Measurements from ENCODE around the gene CXorf58.
A peak's percentile ranks its signal among the peaks of the same experiment; 100 is the strongest.
"Not testable (repeated sequence)": the region's sequence is repeated elsewhere in the genome, so short reads cannot be mapped to it uniquely, and the experiment has no call there.

CXorf58 gene

GRCh38 chrX:23907498-23908218 is at the start of gene CXorf58, which contains the start of gene APOO:
TSS of gene CXorf58 (plus strand) at chrX:23908006. CDS start at chrX:23910303, 2,297 bp downstream.
TSS of gene APOO (minus strand) at chrX:23907938. CDS start at chrX:23907702, 236 bp downstream.
- peak; percentile 70 to 81 (median 78) for DNase-seq (ENCODE audit: low read depth in 3 of 3)

GRCh38 chrX:23859238-23859637 is 48.6 kb upstream of the CXorf58 start:
- not testable (repeated sequence) for DNase-seq (ENCODE audit: low read depth in 3 of 3)

- DNase-seq (ENCODE audit: low read depth in 3 of 3): no peak
Observed at GRCh38 chrX:23861215-23861896, 46.5 kb upstream of the CXorf58 start.

GRCh38 chrX:23861952-23862351 is 45.9 kb upstream of the CXorf58 start:
- DNase-seq (ENCODE audit: low read depth in 3 of 3): not testable (repeated sequence)

GRCh38 chrX:23864742-23865326 is 43.0 kb upstream of the CXorf58 start:
- DNase-seq (ENCODE audit: low read depth in 3 of 3): no peak

- DNase-seq (ENCODE audit: low read depth in 3 of 3): no peak
Observed at GRCh38 chrX:23870041-23870440, 37.8 kb upstream of the CXorf58 start.

- DNase-seq (ENCODE audit: low read depth in 3 of 3): no peak
Observed at GRCh38 chrX:23871905-23872546, 35.8 kb upstream of the CXorf58 start.

- no peak for DNase-seq (ENCODE audit: low read depth in 3 of 3)
Observed at GRCh38 chrX:23879380-23880090, 28.3 kb upstream of the CXorf58 start.

GRCh38 chrX:23883737-23884354 is 24.0 kb upstream of the CXorf58 start:
- DNase-seq (ENCODE audit: low read depth in 3 of 3): no peak

- no peak for DNase-seq (ENCODE audit: low read depth in 3 of 3)
Observed at GRCh38 chrX:23884427-23885024, 23.3 kb upstream of the CXorf58 start.

GRCh38 chrX:23885803-23886202 is 22.0 kb upstream of the CXorf58 start:
- DNase-seq (ENCODE audit: low read depth in 3 of 3): no peak

- no peak for DNase-seq (ENCODE audit: low read depth in 3 of 3)
Observed at GRCh38 chrX:23887451-23887850, 20.4 kb upstream of the CXorf58 start.

- no peak for DNase-seq (ENCODE audit: low read depth in 3 of 3)
Observed at GRCh38 chrX:23887918-23888317, 19.9 kb upstream of the CXorf58 start.

GRCh38 chrX:23888887-23889501 is 18.8 kb upstream of the CXorf58 start:
- DNase-seq (ENCODE audit: low read depth in 3 of 3): no peak

GRCh38 chrX:23890933-23891332 is 16.9 kb upstream of the CXorf58 start:
- no peak for DNase-seq (ENCODE audit: low read depth in 3 of 3)

GRCh38 chrX:23894993-23895392 is 12.8 kb upstream of the CXorf58 start:
- not testable (repeated sequence) for DNase-seq (ENCODE audit: low read depth in 3 of 3)

- not testable (repeated sequence) for DNase-seq (ENCODE audit: low read depth in 3 of 3)
Observed at GRCh38 chrX:23896539-23896938, 11.3 kb upstream of the CXorf58 start.

GRCh38 chrX:23896981-23897380 is 10.8 kb upstream of the CXorf58 start:
- DNase-seq (ENCODE audit: low read depth in 3 of 3): no peak

- DNase-seq (ENCODE audit: low read depth in 3 of 3): no peak
Observed at GRCh38 chrX:23898412-23898959, 9.3 kb upstream of the CXorf58 start.

- no peak for DNase-seq (ENCODE audit: low read depth in 3 of 3)
Observed at GRCh38 chrX:23900220-23900797, 7.5 kb upstream of the CXorf58 start.
